ACC112 (cell line): ENCODE measurements around the gene BST1.

Experiments
- H2AFZ ChIP-seq: fragments of 200-600 bp; sonication (generic); one replicate; pipeline ENCODE4 v1.6.0; 2017; ENCODE audit warnings: antibody characterized with exemption, low read length; ENCODE audit not compliant: unreplicated experiment
- H3K27ac ChIP-seq: fragments of 200-600 bp; sonication (generic); 2 replicates; pipeline ENCODE4 v1.5.1; 2014; ENCODE audit warnings: low read depth, mild to moderate bottlenecking, antibody characterized with exemption, low read length, moderate library complexity
- H3K27me3 ChIP-seq: fragments of 200-600 bp; sonication (generic); 2 replicates; pipeline ENCODE4 v1.6.1; 2014; ENCODE audit warnings: mild to moderate bottlenecking, antibody characterized with exemption, low read length, moderate library complexity, mixed read lengths; ENCODE audit not compliant: insufficient read depth
- H3K36me3 ChIP-seq: fragments of 200-600 bp; sonication (generic); 2 replicates; pipeline ENCODE4 v1.6.1; 2016; ENCODE audit warnings: mild to moderate bottlenecking, antibody characterized with exemption, low read length, moderate library complexity, mixed read lengths; ENCODE audit not compliant: insufficient read depth
- H3K4me1 ChIP-seq: fragments of 200-600 bp; sonication (generic); one replicate; pipeline ENCODE4 v1.6.1; 2016; ENCODE audit warnings: low read length, mixed read lengths; ENCODE audit not compliant: insufficient read depth, unreplicated experiment, control insufficient read depth
- H3K4me3 ChIP-seq: fragments of 200-600 bp; sonication (generic); 2 replicates; pipeline ENCODE4 v1.5.1; 2014; ENCODE audit warnings: mild to moderate bottlenecking, low read depth, low read length
- H3K79me2 ChIP-seq: fragments of 200-600 bp; sonication (generic); one replicate; pipeline ENCODE4 v1.6.0; 2016; ENCODE audit warnings: low read length; ENCODE audit not compliant: control insufficient read depth, unreplicated experiment, insufficient read depth

BST1 gene

DNA sequence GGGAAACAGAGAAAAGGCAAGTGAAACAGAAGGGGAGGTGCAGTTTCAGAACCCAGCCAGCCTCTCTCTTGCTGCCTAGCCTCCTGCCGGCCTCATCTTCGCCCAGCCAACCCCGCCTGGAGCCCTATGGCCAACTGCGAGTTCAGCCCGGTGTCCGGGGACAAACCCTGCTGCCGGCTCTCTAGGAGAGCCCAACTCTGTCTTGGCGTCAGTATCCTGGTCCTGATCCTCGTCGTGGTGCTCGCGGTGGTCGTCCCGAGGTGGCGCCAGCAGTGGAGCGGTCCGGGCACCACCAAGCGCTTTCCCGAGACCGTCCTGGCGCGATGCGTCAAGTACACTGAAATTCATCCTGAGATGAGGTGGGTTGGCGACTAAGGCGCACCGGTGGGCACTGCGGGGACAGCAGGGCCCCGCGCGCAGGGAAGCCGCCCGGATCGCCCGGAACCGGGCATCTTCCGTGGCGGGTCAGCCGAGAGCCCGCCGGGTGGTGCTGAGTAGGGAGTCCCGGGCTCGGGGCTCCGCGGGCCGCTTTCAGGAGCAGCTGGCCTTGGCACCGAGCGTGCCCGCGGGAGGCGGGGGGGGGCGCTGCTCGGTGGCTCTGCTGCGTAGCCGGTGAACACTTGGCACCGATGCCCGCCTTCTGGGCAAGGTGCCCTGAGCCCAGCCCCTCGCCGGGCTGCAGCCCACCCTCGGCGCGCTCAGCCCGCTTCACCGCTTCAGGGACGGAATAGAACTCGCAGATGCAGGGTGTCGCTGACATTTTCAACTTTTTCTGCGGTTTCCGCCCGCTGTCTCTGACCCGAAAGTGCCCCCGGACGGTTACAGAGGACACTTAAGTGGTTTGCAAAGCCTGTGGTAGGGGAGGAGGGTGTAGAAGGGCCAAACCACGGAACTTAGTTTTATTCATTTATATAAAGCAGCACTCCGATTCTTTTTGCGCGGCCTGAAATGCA is 75.7 kb downstream of the BST1 start, which contains the start of gene CD38:
CD38 (plus strand) TSS at position 40 of the 953 bp plus-strand sequence; CDS start at position 127, 87 bp downstream.
- H3K79me2 ChIP-seq: no peaks in the 10 kb centered on the region
- H2AFZ ChIP-seq: peak within 1 kb of the TSS; percentile 73
- H3K27ac ChIP-seq: no peak within 1 kb of the TSS
- no peaks in the 10 kb centered on the region for H3K4me1 ChIP-seq
- H3K36me3 ChIP-seq: no peaks in the 10 kb centered on the region
- peaks cover 69% of the 10 kb centered on the region for H3K27me3 ChIP-seq
- peak within 1 kb of the TSS; percentile 77 for H3K4me3 ChIP-seq

- Histone ChIP-seq H3K27ac (no peak overlapping the region), H3K36me3 (no peaks in the 10 kb centered on the region), H3K4me3 (peak overlapping the region; percentile 77), H2AFZ (peak overlapping the region; percentile 73), H3K4me1 (no peaks in the 10 kb centered on the region), H3K27me3 (peaks cover 69% of the 10 kb centered on the region), H3K79me2 (no peaks in the 10 kb centered on the region)
These were observed 76.4 kb downstream of the BST1 start for GRCh38 chr4:15779306-15779705.

- Histone ChIP-seq H3K79me2 (no peaks in the 10 kb centered on the region), H3K27ac (no peak overlapping the region), H2AFZ (no peak overlapping the region), H3K36me3 (no peaks in the 10 kb centered on the region), H3K4me3 (peak overlapping the region; percentile 77), H3K27me3 (peaks cover 67% of the 10 kb centered on the region), H3K4me1 (no peaks in the 10 kb centered on the region)
These were observed 76.9 kb downstream of the BST1 start for GRCh38 chr4:15779809-15780208.

DNA sequence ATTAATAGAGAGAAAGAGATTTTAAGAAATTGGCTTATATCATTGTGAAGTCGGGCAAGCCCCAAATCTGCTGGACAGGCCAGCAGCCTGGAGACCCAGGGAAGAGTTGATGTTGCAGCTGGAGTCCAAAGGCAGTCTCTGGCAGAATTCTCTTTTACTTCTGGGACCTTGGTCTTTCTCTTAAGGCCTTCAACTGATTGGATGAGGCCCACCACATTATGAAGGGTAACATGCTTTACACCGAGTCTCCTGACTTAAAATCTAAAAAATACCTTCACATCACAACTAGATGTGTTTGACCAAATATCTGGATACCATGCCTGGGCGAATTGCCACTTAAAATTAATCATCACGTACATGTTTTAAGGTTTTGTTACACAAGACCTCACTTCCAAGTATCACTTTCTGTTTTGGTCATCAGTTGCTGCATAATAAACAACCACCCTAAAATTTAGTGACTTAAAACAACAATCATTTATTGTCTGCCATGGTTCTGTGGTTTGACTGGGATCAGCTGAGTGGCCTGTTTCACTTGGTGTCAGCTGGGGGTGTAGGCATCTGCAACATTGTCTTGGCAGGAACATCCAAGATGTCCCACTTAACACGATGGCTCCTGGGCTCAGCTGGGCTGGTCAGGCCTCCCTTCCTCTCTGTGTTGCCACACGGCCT is 78.7 kb downstream of the BST1 start:
- Histone ChIP-seq H3K79me2 (no peaks in the 10 kb centered on the region), H3K4me1 (no peaks in the 10 kb centered on the region), H3K36me3 (no peaks in the 10 kb centered on the region), H2AFZ (no peak overlapping the region), H3K27me3 (peaks cover 56% of the 10 kb centered on the region), H3K4me3 (no peak overlapping the region), H3K27ac (no peak overlapping the region)
